H9 (cell line): Measurements from ENCODE around the gene GPR160. TPM values are rescaled to one million over a fixed set of nuclear protein-coding genes. Genes with fewer than 3 reads are reported as not detected.

Source experiments
- DNase-seq: peaks from one replicate; pipeline ENCODE4 v3.0.0-alpha.2; 2017
- H2AFZ ChIP-seq: one replicate; pipeline ENCODE4 v1.6.1; 2013; ENCODE audit warnings: mild to moderate bottlenecking, low read length, control low read depth, moderate library complexity
- H2AK5ac ChIP-seq: 2 replicates; pipeline ENCODE4 v1.6.1; 2013; ENCODE audit warnings: low read length, control low read depth, mixed read lengths; ENCODE audit not compliant: insufficient read length
- H2BK120ac ChIP-seq: one replicate; pipeline ENCODE4 v1.6.1; 2013; ENCODE audit warnings: low read depth, mild to moderate bottlenecking, low read length, control low read depth, inconsistent platforms; ENCODE audit not compliant: poor library complexity, severe bottlenecking
- H2BK12ac ChIP-seq: 2 replicates; pipeline ENCODE4 v1.6.1; 2013; ENCODE audit warnings: low read length, control low read depth, mixed read lengths, low read depth; ENCODE audit not compliant: insufficient read length
- H2BK15ac ChIP-seq: 2 replicates; pipeline ENCODE4 v1.6.1; 2013; ENCODE audit warnings: low read depth, low read length, control low read depth
- H2BK20ac ChIP-seq: one replicate; pipeline ENCODE4 v1.6.1; 2013; ENCODE audit warnings: low read depth, mild to moderate bottlenecking, low read length, control low read depth, inconsistent platforms; ENCODE audit not compliant: poor library complexity, severe bottlenecking
- H2BK5ac ChIP-seq: 2 replicates; pipeline ENCODE4 v1.6.1; 2013; ENCODE audit warnings: low read length, control low read depth, mixed read lengths; ENCODE audit not compliant: insufficient read length
- H3K14ac ChIP-seq: 2 replicates; pipeline ENCODE4 v1.6.1; 2013; ENCODE audit warnings: low read length, control low read depth; ENCODE audit not compliant: insufficient read depth
- H3K18ac ChIP-seq: 2 replicates; pipeline ENCODE4 v1.6.1; 2013; ENCODE audit warnings: low read depth, mild to moderate bottlenecking, mixed read lengths, low read length, control low read depth; ENCODE audit not compliant: insufficient read length
- H3K23ac ChIP-seq: 2 replicates; pipeline ENCODE4 v1.6.1; 2013; ENCODE audit warnings: low read length, control low read depth, mixed read lengths, low read depth; ENCODE audit not compliant: insufficient read length
- H3K23me2 ChIP-seq: 2 replicates; pipeline ENCODE4 v1.6.1; 2013; ENCODE audit warnings: low read depth, mild to moderate bottlenecking, mixed read lengths, low read length, control low read depth; ENCODE audit not compliant: insufficient read length, poor library complexity, severe bottlenecking
- H3K27ac ChIP-seq: 2 replicates; pipeline ENCODE4 v1.5.1; 2013; ENCODE audit warnings: low read length, control low read depth, mixed read lengths, low read depth; ENCODE audit not compliant: insufficient read length
- H3K27me3 ChIP-seq: 2 replicates; pipeline ENCODE4 v1.6.1; 2013; ENCODE audit warnings: low read length, control low read depth, inconsistent platforms; ENCODE audit not compliant: insufficient read depth
- H3K4ac ChIP-seq: 2 replicates; pipeline ENCODE4 v1.6.1; 2013; ENCODE audit warnings: low read depth, mild to moderate bottlenecking, control low read depth, inconsistent platforms, low read length, moderate library complexity
- H3K4me1 ChIP-seq: 2 replicates; pipeline ENCODE4 v1.6.1; 2013; ENCODE audit warnings: low read length, control low read depth, inconsistent platforms; ENCODE audit not compliant: insufficient read depth
- H3K4me2 ChIP-seq: 2 replicates; pipeline ENCODE4 v1.6.1; 2013; ENCODE audit warnings: low read length, control low read depth, mixed read lengths; ENCODE audit not compliant: insufficient read length, insufficient read depth
- H3K56ac ChIP-seq: 2 replicates; pipeline ENCODE4 v1.6.1; 2013; ENCODE audit warnings: low read depth, mild to moderate bottlenecking, mixed read lengths, low read length, control low read depth; ENCODE audit not compliant: insufficient read length
- H3K79me1 ChIP-seq: 2 replicates; pipeline ENCODE4 v1.6.1; 2013; ENCODE audit warnings: low read depth, mild to moderate bottlenecking, moderate library complexity, low read length, control low read depth, inconsistent platforms; ENCODE audit not compliant: insufficient read depth, poor library complexity, severe bottlenecking
- H3K79me2 ChIP-seq: 2 replicates; pipeline ENCODE4 v1.6.1; 2013; ENCODE audit warnings: low read length, control low read depth, inconsistent platforms; ENCODE audit not compliant: insufficient read depth
- H3K9ac ChIP-seq: 2 replicates; pipeline ENCODE4 v1.6.1; 2013; ENCODE audit warnings: low read length, control low read depth, mixed read lengths; ENCODE audit not compliant: insufficient read length; ENCODE audit errors: extremely low read depth
- H3K9me3 ChIP-seq: one replicate; pipeline ENCODE4 v1.6.1; 2013; ENCODE audit warnings: low read depth, low read length, inconsistent platforms; ENCODE audit not compliant: control insufficient read depth
- H3T11ph ChIP-seq: one replicate; pipeline ENCODE4 v1.6.1; 2013; ENCODE audit warnings: mild to moderate bottlenecking, low read length, control low read depth, inconsistent platforms
- H4K20me1 ChIP-seq: one replicate; pipeline ENCODE4 v1.6.1; 2013; ENCODE audit not compliant: control insufficient read depth, insufficient read length, insufficient read depth
- H4K5ac ChIP-seq: 2 replicates; pipeline ENCODE4 v1.6.1; 2013; ENCODE audit warnings: low read depth, mild to moderate bottlenecking, mixed read lengths, low read length, control low read depth; ENCODE audit not compliant: insufficient read length
- H4K8ac ChIP-seq: replicated peaks from 2 replicates; pipeline ENCODE4 v1.6.1; 2013; ENCODE audit warnings: low read length, control low read depth, mixed read lengths, low read depth; ENCODE audit not compliant: insufficient read length
- H4K91ac ChIP-seq: 2 replicates; pipeline ENCODE4 v1.6.1; 2013; ENCODE audit warnings: low read depth, mild to moderate bottlenecking, moderate library complexity, mixed read lengths, low read length, control low read depth; ENCODE audit not compliant: insufficient read length
- H3K27ac Mint-ChIP-seq, 3 experiments: 2 replicates in 2 of 3; 3 replicates in 1 of 3; pipeline ENCODE4 v1.8.0; 2020 to 2021; ENCODE audit warnings: mixed read lengths in 3 of 3, mild to moderate bottlenecking in 1 of 3, moderate library complexity in 1 of 3
- H3K27me3 Mint-ChIP-seq: 2 replicates; pipeline ENCODE4 v1.8.0; 2021; ENCODE audit warnings: low read depth, mild to moderate bottlenecking, moderate library complexity, mixed read lengths
- H3K36me3 Mint-ChIP-seq, 3 experiments: 2 replicates in 2 of 3; 3 replicates in 1 of 3; pipeline ENCODE4 v1.8.0; 2020 to 2021; ENCODE audit warnings: low read depth in 3 of 3, mixed read lengths in 3 of 3; ENCODE audit not compliant: insufficient read depth in 1 of 3
- H3K4me1 Mint-ChIP-seq, 2 experiments: 2 replicates each; pipeline ENCODE4 v1.8.0; 2020; ENCODE audit warnings: mixed read lengths in 2 of 2
- H3K4me3 Mint-ChIP-seq, 2 experiments: 2 replicates in 1 of 2; 3 replicates in 1 of 2; pipeline ENCODE4 v1.8.0; 2020 to 2021; ENCODE audit warnings: mild to moderate bottlenecking in 2 of 2, mixed read lengths in 2 of 2, moderate library complexity in 1 of 2
- H3K9me3 Mint-ChIP-seq, 2 experiments: 2 replicates in 1 of 2; 3 replicates in 1 of 2; pipeline ENCODE4 v1.8.0; 2020; ENCODE audit warnings: mild to moderate bottlenecking in 2 of 2, mixed read lengths in 2 of 2, moderate library complexity in 1 of 2
- CTCF ChIP-seq: fragments of 200-600 bp; sonication (generic); conservative IDR thresholded peaks from 3 replicates; pipeline ENCODE4 v1.8.0; 2021; ENCODE audit warnings: antibody characterized with exemption, mild to moderate bottlenecking
- WGBS: extraction: QIAGEN DNeasy Blood & Tissue Kit; methylation state at CpG from one replicate; pipeline ENCODE4 v1.1.7; 2013; ENCODE audit warnings: missing lambda C conversion rate, low lambda C conversion rate, mixed read lengths; ENCODE audit not compliant: insufficient read length; ENCODE audit errors: extremely low coverage; 5-methylcytosine and 5-hydroxymethylcytosine counted together
- total RNA-seq: library from RNA; stranded (reverse); gene quantifications from 2 replicates; pipeline ENCODE4 v1.2.1, GENCODE V29; 2021

The GPR160 gene
- total RNA-seq, 1 experiment from 2014 or later, result 14.1 TPM

GRCh38 chr3:170128977-170129431 lies 91.2 kb downstream of the GPR160 start:
- Histone ChIP-seq H3K23ac (no peak overlapping the region), H3K79me2 (no peaks in the 10 kb centered on the region), H2BK15ac (no peak overlapping the region), H3T11ph (no peak overlapping the region), H2BK20ac (no peak overlapping the region), H3K56ac (no peak overlapping the region), H3K9ac (no peak overlapping the region), H4K5ac (no peak overlapping the region), H3K27me3 (no peaks in the 10 kb centered on the region), H3K9me3 (no peaks in the 10 kb centered on the region), H3K23me2 (no peaks in the 10 kb centered on the region), H3K79me1 (no peaks in the 10 kb centered on the region), H3K27ac (no peak overlapping the region), H3K4ac (no peak overlapping the region), H3K4me1 (no peaks in the 10 kb centered on the region), H3K18ac (no peak overlapping the region), H2AFZ (no peak overlapping the region), H3K14ac (no peak overlapping the region), H4K8ac (peak overlapping the region; percentile 87), H3K4me2 (no peak overlapping the region), H4K91ac (no peak overlapping the region), H2BK5ac (no peak overlapping the region), H2AK5ac (no peak overlapping the region), H2BK120ac (no peak overlapping the region), H4K20me1 (no peaks in the 10 kb centered on the region), H2BK12ac (no peak overlapping the region)
- WGBS, result no CpG with 5 or more reads among the region's 1 CpG
- Mint-ChIP-seq H3K27me3 (no peaks in the 10 kb centered on the region), H3K9me3 (no peaks in the 10 kb centered on the region), H3K36me3 (peaks cover 11 to 33% (median 25%) of the 10 kb centered on the region in 3 experiments; a peak in 6 of 7 replicates), H3K27ac (peak overlapping the region in 2 of 3 experiments; percentile 1 to 15; a peak in 3 of 7 replicates), H3K4me1 (no peaks in the 10 kb centered on the region), H3K4me3 (no peak overlapping the region)
- no peak for DNase-seq
- TF ChIP-seq CTCF, result no peak
